GM10266 (cell line): Measurements from ENCODE around the gene GPC5.

Experiments
- DNase-seq: peaks from one replicate; pipeline ENCODE4 v3.0.0; 2012; ENCODE audit errors: extremely low spot score
- CTCF ChIP-seq: IDR thresholded peaks from 2 replicates; pipeline ENCODE4 v1.5.1; 2012; ENCODE audit warnings: mild to moderate bottlenecking, low read depth; ENCODE audit not compliant: control insufficient read depth, insufficient read depth; ENCODE audit errors: missing control alignments

GPC5 gene

GRCh38 chr13:92297971-92298942, 899.8 kb downstream of the GPC5 start:
- no peak for TF ChIP-seq CTCF
- no peak for DNase-seq

DNA sequence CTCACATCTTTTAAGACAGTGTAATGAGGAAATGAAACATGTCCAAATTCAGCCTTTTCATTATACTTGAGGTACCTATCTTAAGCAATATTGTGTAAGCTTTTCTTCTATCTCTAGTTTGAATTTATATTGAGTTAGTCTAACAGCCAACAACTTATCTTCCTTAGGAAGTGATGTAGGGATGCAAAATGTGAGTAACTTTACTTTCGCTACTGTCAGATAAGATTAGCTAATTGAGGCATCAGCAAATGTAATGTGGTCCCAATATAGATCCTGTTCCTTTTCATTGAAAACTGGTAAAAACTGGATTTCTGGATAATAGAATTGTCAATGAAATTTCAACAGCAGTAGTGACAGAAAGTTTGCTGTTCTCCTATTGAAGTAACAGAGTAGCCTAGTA, 902.2 kb downstream of the GPC5 start:
- no peak for TF ChIP-seq CTCF
- no peak for DNase-seq

DNA sequence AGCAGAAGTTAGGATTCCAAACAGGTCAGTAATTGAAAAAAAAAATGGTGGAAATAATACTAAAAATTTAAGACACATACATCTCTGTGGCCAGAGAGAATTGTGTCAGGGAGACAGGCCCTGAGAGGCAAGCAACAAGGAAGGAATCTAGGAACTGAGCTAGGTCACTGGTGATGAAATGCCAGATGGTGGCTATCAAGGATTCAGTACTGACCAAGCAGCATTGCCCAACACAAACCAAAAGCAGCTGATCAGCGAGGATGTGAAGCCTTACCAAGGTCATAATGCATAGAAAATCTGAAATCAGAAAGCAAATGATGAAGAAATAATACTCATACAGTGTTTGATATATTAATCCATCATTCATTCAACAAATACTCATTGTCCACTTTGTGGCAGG, 905.0 kb downstream of the GPC5 start:
- TF ChIP-seq CTCF = no peak
- no peak for DNase-seq

- TF ChIP-seq CTCF = no peak
- no peak for DNase-seq
These were observed 909.3 kb downstream of the GPC5 start for GRCh38 chr13:92307752-92308151.

DNA sequence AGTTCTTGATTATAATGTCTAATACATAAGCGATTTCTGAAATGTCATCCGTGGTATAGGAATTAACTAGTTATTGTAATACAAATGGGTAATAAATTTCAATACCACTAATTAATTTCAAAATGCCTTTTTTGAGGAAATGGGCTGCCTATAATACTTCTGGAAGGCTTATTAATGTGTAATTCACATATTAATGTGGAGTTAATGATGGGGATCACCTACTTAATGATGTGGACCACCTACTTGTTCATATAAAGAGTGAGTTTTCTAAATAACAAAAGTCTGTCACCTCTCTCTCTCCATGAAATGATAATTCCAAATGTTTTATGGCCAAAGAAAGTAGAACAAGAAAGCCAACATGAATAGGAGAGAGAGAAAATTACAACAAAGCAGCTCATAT, 914.4 kb downstream of the GPC5 start:
- TF ChIP-seq CTCF = no peak

DNA sequence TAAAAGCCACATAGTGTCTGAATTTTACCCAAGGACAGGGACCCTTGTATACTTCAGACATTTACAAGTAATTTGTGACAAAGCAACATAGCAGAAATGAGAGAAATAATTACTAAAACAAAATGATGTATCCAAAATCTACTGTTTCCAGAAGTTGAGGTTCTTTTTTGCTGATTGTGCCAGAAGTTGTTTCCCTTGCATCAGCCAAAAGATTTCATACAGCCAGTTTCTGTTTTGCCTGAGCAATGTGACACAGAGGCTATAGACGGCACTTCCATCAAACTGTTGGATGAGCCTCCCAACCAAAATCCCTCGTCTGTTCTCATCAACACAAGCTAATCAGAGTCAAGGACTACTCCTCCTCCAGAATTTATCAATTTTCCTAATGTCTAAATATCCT, 915.0 kb downstream of the GPC5 start:
- no peak for DNase-seq
- TF ChIP-seq CTCF = no peak

More for the DNA sequence above, 914.4 kb downstream of the GPC5 start:
- DNase-seq = no peak

DNA sequence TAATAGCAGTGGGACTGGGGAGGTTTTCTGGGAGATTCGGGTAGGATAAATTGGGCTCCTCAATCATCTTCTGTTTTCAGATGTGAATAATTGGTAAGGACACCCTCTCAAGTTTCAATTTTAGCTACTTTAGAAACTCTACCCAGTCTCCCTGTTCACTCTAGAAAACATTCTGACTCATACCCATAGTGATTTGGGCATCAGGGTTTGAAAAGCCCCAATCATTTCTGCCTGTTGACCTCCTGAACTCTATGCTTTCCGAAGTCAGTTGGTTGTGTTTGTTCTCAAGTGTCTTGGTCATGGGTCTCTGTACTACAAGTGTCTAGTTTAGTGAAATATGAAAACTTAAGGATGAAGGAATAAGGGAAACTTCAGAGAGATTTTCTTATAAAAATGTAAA, 916.8 kb downstream of the GPC5 start:
- no peak for TF ChIP-seq CTCF
- no peak for DNase-seq
